Lung microvascular endothelial cell (primary cell): ENCODE data around the gene ANKMY1. TPM values are rescaled to one million over a fixed set of nuclear protein-coding genes. Genes with fewer than 3 reads are reported as not detected.
"Not testable (repeated sequence)": the region's sequence is repeated elsewhere in the genome, so short reads cannot be mapped to it uniquely, and the experiment has no call there.

Source experiments
- DNase-seq, 2 donors: peaks; one replicate each; pipeline versions ENCODE4 v3.0.0 to v3.0.0-alpha.2; 2010; ENCODE audit warnings: low read depth in 2 of 2
- total RNA-seq: library from RNA; depleted of rRNA; stranded (reverse); fragments of >200 nt; gene quantifications from 2 replicates; pipeline ENCODE4 v1.2.1, GENCODE V29; 2014

The ANKMY1 gene
- total RNA-seq, 1 donor from 2014 or later: 6.0 TPM

DNA sequence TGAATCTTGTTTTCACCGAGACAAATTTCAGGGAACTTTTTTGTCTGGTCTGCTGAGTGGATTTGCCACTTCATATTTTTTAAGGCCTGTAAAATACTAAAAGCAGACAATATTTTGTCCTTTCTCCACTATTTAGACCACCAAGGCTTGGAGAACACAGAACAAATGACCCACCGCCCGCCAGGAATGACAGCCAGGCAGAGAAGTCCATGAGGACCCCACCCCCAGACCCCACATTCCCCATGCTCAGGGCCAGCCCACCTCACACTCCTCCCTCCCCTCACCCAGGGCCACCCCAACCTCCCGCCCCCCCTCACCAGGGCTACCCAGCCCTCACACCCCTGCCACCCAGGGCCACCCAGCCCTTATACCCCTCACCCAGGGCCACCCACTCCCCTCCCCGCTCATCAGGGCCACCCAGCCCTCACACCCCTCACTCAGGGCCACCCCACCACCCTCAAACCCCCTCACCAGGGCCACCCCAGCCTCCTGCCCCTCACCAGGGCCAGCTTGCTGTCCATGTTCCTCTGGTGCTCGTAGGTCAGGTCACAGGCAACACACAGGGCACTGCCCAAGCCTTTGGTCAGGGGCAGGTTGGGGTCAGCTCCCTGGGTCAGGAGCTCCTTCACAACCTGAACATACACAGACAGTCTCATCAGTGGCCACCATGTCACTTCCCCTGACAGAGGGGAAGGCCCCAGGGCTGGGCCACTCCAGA lies 50.6 kb downstream of the ANKMY1 start:
- no peak for DNase-seq

DNA sequence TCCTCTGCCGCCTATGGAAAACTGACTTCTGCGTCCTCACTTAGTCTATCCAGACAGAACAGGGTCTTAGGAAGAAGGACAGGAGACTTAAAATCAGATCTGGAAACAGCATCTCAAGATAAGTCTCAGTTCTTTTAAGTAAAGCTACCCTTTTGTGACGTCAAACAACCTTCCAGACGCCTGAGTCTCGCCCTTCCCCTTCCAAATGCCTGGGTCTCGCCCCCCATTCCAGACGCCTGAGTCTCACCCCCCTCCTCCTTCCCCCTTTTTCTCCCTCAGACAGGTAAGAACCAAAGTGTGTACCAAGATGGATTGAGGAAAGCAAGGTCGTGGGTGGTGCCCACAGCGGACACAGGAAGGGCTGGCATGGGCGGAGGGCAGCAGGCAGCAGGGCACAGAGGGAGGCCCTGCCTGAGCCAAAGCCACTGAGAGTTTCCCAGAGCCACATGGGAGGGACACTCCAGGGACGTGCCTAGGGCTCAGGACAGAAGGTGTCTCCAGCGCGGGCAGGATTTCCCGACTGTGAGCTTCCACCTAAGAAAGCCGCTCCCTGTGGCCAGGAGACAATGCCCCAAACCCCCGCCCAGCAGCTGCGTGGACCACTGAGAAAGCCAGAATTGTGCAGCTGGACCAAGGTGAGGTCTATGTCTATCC lies 51.3 kb downstream of the ANKMY1 start:
- no peak for DNase-seq

DNA sequence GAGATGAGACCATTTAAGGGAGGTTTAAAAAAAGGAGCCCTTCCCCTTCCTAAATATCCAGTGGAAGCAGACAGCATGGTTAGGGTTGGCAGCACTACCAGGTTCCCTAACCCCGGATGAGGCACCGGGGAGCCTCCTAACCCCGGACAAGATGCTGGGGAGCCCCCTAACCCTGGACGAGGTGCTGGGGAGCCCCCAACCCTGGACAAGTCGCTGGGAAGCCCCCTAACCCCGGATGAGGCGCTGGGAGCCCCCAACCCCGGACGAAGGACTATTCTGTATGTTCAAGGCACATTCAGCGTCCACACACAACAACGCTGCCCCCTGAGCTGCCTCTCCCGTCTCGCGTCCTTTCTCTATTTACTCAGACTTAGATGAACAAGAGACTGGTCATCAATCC lies 51.9 kb downstream of the ANKMY1 start:
- no peak for DNase-seq

DNA sequence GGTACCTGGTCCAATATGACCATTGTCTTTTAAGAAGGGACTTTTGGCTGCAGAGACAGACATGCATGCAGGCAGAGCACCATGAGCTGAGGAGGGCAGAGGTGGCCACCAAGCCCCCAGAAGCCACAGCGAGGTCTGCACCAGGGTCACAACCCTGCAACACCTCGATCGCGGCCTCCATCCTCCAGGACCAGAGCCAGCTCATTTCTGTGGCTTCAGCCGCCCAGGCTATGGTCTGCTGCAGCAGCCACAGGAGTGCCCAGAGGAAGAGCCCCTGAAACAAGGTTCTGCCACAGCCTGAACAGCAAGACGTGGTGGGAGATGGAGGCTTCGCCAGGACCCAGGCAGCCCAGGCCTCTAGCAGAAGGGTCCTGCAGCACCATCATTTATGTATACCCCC lies 53.9 kb downstream of the ANKMY1 start:
- no peak for DNase-seq

DNA sequence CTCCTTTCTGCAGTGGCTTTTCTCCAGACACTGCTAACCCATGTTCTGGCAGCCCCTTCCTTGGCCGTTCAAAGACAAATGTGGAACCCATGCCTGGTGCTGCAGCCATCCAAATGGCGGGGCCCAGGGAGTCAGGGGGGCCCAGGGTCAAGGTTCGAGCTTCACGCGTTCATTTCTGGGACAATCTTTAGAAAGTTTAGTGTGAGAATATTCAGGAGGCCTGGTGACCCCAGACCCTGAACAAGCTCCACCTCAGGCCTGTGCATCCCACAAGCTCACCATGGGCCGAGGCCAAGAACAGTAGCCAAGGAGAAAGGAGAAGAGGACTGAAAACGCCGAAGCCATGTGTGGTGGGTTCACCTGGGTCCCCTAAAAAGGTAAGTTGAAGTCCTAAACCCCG lies 54.4 kb downstream of the ANKMY1 start:
- no peak for DNase-seq

DNA sequence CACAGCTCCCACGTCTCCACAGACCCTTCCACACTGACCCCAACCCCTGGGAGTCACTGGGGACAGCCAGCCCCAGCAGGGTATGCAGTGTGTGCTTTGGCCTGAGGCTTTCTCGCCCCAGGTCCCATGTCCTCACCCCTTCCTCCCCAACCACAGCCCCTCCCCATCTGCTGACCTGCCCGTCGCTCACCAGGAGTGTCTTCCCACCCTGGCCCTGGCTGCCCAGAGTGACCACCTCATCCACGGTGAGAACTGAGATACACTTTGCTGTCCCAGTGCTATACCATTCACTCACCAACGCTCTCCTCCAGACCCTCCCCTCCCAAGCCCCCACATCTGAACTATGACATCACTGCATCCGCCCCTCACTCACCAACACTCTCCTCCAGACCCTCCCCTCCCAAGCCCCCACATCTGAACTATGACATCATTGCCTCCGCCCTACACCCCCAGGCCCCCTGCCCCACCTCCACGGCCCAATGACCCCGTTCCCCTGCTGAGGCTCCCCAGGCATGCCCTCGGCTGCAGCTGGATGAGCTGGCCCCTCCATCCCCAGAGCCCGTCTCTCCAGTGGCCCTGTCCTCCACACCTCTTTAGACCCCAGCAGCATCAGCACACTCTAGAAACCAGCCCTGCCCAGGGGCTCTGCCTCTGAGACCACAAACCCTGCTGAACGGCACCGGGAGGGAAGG lies 55.2 kb downstream of the ANKMY1 start:
- no peak for DNase-seq

DNA sequence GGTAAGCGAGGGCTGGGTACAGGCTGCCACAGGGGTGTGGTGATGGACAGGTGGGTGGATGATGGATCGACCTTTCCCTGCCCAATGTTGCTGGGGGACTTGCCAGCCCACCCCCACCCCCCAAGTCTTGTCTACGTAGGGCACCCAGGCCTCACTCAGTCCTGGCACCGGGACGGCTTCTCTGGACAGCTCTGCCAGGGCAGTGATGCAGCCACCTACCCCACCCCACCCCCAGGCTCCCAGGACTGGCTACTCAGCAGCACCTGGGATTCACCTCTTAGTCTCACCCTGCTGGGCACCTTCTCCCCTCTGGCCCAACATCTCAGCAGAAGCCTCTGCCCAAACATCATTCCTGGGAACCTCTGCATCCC lies 55.7 kb downstream of the ANKMY1 start:
- DNase-seq: no peak

- no peak for DNase-seq
These were observed 56.2 kb downstream of the ANKMY1 start for GRCh38 chr2:240501531-240501991.

DNA sequence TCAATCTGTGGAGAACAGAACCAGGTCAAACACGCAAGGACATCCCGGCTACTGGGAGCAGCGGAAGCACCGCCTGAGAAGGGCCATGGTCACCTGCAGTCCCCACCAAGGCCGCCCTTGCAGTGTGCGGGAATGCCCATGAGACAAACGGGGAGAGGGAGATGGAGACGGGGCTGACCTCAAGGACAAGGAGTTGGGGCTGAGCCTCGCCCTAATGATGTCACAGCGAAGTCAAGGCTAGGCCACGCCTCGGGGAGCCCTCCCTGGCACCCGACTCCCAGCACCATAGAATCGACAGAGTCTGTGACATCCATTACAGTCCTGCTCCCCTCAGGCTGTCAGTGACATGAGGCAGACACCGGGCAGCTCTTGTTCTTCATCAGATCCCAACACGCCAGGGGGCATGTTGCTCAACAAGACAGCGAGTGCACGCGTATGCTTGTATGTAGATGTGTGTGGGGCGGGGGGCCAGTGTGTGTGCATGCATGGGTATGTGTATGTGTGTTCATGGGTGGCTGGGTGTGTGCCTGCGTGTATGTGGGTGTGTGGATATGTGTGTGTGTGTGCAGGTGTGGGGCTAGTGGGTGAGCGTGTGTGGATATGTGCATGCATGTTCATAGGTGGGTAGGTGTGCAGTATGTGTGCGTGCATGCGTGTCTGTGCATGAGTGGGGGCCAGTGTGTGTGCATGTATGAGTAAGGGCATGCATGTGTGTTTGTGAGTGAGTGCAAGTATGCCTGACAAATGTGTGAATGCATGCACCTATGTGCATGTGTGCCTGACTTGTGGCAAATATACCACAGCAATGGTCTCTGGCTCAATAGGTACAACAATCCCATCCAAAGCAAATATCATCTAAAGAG lies 57.0 kb downstream of the ANKMY1 start:
- no peak for DNase-seq

DNA sequence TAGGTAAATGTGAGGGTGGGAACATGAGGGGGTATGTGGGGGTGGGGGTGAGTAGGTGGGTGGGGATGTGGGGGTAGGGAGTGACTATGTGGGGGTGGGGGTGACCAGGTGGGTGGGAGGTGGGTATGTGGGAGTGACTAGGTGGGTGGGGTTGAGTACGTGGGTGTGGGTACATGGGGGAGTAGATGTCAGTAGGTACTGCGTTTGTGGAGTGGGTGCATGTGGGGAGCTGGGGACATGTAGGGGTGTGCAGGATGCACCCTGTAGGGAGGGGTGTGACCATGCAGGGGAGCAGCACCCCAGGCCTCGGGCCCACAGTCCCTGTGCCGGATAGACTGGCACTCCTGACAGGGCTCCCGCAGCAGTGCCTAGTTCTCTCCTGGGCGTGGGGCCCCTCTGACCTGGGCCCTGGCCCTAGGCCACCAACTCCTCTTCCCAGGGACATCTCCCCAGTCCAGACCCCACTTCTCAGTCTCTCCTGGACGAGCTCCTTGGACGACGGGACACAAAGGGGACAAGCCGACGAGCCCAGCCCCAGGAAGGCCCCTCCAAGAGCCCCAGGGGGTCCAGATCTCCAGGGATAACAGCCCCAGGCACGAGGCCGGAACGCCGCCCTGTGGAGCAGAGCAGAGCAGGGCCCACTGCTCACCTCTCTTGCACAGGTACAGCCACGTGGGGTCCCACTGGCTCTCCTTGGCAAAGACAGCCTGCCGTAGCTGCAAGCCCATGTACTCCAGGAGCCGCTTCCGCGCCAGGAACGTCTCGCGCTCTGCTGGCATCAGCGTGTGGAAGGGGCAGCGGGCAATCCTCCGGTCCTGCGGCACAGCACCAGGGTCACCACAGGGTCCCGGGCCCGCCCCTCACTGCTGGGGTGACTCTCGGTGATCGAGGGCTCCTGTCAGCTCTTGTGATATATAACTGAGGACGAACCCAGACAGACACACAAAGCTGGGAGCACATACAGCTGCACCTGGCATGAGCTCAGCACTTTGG lies 58.2 kb downstream of the ANKMY1 start:
- no peak for DNase-seq

GRCh38 chr2:240498958-240499260 lies 58.9 kb downstream of the ANKMY1 start:
- DNase-seq: no peak

GRCh38 chr2:240498171-240498957 lies 59.4 kb downstream of the ANKMY1 start:
- DNase-seq: no peak

GRCh38 chr2:240497082-240497481 lies 60.7 kb downstream of the ANKMY1 start:
- DNase-seq: peak in 1 of 2 donors; percentile 59

DNA sequence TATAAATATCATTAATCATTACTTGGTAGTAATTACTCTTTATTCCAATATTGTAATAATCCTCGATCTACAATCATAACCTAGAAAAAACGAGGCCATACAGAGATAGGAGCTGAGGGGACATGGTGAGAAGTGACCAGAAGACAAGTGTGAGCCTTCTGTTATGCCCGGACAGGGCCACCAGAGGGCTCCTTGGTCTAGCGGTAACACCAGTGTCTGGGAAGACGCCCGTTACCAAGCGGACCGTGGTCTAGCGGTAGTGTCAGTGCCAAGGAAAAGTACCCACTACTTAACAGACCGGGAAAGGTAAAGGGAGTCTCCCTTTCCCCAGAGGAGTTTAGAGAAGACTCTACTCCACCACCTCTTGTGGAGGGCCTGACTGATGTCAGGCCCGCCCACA lies 62.8 kb downstream of the ANKMY1 start:
- DNase-seq: not testable (repeated sequence)

DNA sequence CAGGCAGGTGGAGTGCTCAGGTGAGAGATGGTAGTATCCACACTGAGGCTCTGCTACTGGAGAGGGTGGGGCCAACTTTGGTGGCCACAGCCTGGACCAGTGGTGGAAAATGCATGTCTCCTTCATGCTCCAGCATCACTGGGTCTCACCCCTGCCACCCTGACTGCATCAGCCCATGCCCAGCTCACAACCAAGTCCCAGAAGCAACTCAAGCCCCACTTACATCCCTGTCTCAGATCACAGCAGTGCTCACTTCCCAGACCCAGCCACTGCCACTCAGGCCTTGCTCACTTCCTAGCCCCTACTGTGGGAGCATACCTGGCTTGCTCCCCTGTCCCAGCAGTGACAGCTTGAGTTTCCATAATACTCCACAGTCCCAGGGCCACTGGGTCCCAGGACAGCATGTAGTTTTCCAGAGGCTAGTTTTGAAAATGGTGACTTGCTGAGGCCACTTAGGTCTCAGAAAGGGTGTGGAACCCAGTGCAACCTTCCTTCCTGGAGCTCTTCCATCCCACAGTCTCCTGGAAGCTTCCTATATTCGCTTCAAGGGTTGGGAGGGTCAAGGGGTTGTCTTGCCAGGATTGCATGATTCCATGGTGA lies 63.5 kb downstream of the ANKMY1 start:
- no peak for DNase-seq

DNA sequence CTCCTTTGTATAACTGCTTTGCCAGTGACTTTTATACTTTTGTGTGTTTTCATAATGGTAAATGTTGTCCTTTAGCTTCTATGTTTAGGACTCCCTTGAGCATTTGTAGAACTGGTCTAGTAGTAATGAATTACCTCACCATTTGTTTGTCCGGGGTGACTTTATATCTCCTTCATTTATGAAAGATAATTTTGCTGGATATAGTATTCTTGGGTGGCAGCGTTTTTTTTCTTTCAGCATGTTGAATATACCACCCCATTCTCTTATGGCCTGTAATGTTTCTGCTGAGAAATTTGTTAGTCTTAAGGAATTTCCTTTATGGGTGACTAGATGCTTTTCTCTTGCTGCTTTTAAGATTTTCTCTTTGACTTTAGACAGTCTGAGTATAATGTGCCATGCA lies 66.3 kb downstream of the ANKMY1 start:
- DNase-seq: no peak

DNA sequence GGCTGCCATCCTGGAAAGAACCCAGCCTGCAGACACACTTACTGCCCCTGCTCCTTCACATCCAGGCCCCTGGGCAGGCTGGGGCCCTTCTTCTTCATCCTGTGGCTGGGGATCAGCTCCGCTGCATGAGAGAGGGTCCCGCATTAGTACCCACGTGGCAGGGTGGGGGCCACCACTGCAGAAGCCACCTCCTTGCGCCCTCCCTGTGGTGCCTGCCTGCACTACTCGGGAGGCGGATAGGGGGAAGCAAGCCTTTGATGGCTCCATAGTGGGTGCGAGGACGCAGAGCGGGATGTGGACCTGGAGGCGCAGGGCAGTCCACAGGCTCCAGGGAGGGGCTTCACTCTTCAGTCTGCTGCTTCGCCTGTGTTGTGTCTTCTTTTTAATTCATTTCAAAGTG lies 75.6 kb downstream of the ANKMY1 start:
- DNase-seq: no peak

DNA sequence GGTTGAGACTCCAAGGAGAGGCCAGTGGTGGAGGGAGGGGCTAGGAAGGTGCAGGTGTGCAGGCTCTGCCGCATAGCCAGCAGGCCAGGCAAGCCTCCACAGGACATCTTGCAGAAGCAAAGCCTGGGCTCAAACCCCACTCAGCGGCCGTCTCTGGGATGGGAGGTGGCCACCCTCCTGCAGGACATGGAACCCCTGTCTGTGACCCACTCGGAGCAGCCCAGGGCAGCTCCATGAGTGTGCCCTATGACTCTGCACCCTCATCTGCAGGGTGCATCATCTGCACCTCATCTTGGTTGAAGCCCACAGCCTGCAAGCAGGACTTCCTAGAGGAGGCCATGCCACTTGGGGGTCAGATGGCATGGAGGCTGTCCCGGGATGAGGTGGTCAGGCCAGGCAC lies 76.1 kb downstream of the ANKMY1 start:
- DNase-seq: no peak

- DNase-seq: no peak
These were observed 76.8 kb downstream of the ANKMY1 start for GRCh38 chr2:240480834-240481623.
